D721Med (cell line): Measurements from ENCODE around the gene TRPV6.

Experiments
- DNase-seq: peaks from one replicate; pipeline ENCODE4 v3.0.0; 2011; ENCODE audit warnings: low spot score; ENCODE audit not compliant: insufficient read length
- FAIRE-seq: peaks from 2 replicates; lab custom pipeline; 2011; peaks lifted over from hg19 to GRCh38; lab: Jason Lieb, UNC
- CTCF ChIP-seq: IDR thresholded peaks from 2 replicates; pipeline ENCODE4 v1.5.1; 2012; ENCODE audit warnings: mild to moderate bottlenecking, control low read depth; ENCODE audit not compliant: insufficient read depth; ENCODE audit errors: missing control alignments

TRPV6 gene

GRCh38 chr7:142870566-142871259, 14.8 kb downstream of the TRPV6 start:
- peak; percentile 5 for TF ChIP-seq CTCF
- DNase-seq = no peak
- no peak for FAIRE-seq

- FAIRE-seq = no peak
- no peak for DNase-seq
- TF ChIP-seq CTCF = no peak
Observed at GRCh38 chr7:142870147-142870559, 15.4 kb downstream of the TRPV6 start.

GRCh38 chr7:142869434-142869833, 16.1 kb downstream of the TRPV6 start:
- DNase-seq (no peak), FAIRE-seq (no peak)
- no peak for TF ChIP-seq CTCF

- TF ChIP-seq CTCF = no peak
- no peak for FAIRE-seq
- DNase-seq = no peak
Observed at GRCh38 chr7:142868986-142869415, 16.5 kb downstream of the TRPV6 start.

- no peak for FAIRE-seq
- DNase-seq = no peak
- TF ChIP-seq CTCF = no peak
Observed at GRCh38 chr7:142868188-142868985, 17.2 kb downstream of the TRPV6 start.

- DNase-seq (no peak), FAIRE-seq (no peak)
- TF ChIP-seq CTCF = no peak
Observed at GRCh38 chr7:142867398-142868187, 18.0 kb downstream of the TRPV6 start.
